Hepatocyte (in vitro differentiated cells): ENCODE results near the gene CCDC68. TPM values are rescaled to one million over a fixed set of nuclear protein-coding genes. Genes with fewer than 3 reads are reported as not detected.

Experiments
- DNase-seq: peaks from one replicate; pipeline ENCODE4 v3.0.0-alpha.2; 2016; ENCODE audit warnings: low spot score
- H2AFZ ChIP-seq: fragments of 200-600 bp; sonication (generic); 2 replicates; pipeline ENCODE4 v1.6.0; 2016; ENCODE audit warnings: antibody characterized with exemption, mild to moderate bottlenecking
- H3K27ac ChIP-seq: fragments of 200-600 bp; sonication (generic); 2 replicates; pipeline ENCODE4 v1.5.1; 2016; ENCODE audit warnings: mild to moderate bottlenecking
- H3K27me3 ChIP-seq: fragments of 200-600 bp; sonication (generic); 2 replicates; pipeline ENCODE4 v1.6.1; 2016
- H3K36me3 ChIP-seq: fragments of 200-600 bp; sonication (generic); replicated peaks from 2 replicates; pipeline ENCODE4 v1.5.1; 2016; ENCODE audit warnings: low read depth; ENCODE audit not compliant: insufficient read depth
- H3K4me1 ChIP-seq: fragments of 200-600 bp; sonication (generic); 2 replicates; pipeline ENCODE4 v1.5.1; 2016; ENCODE audit warnings: mild to moderate bottlenecking, moderate library complexity; ENCODE audit not compliant: insufficient read depth
- H3K4me2 ChIP-seq: fragments of 200-600 bp; sonication (generic); 2 replicates; pipeline ENCODE4 v1.6.0; 2016
- H3K4me3 ChIP-seq: fragments of 200-600 bp; sonication (generic); 2 replicates; pipeline ENCODE4 v1.5.1; 2016; ENCODE audit warnings: mild to moderate bottlenecking
- H3K79me2 ChIP-seq: fragments of 200-600 bp; sonication (generic); 2 replicates; pipeline ENCODE4 v1.6.0; 2017; ENCODE audit warnings: mild to moderate bottlenecking
- H3K9me2 ChIP-seq: fragments of 200-600 bp; sonication (generic); replicated peaks from 2 replicates; pipeline ENCODE4 v1.6.0; 2017; ENCODE audit warnings: mild to moderate bottlenecking; ENCODE audit not compliant: insufficient read depth
- H3K9me3 ChIP-seq: fragments of 200-600 bp; sonication (generic); 2 replicates; pipeline ENCODE4 v1.5.1; 2016; ENCODE audit warnings: low read depth, mild to moderate bottlenecking
- H4K20me1 ChIP-seq: fragments of 200-600 bp; sonication (generic); 2 replicates; pipeline ENCODE4 v1.6.0; 2016; ENCODE audit warnings: mild to moderate bottlenecking; ENCODE audit not compliant: insufficient read depth, poor library complexity, severe bottlenecking
- EZH2 ChIP-seq: fragments of 200-600 bp; sonication (generic); IDR thresholded peaks from 2 replicates; pipeline ENCODE4 v1.6.1; 2016; ENCODE audit warnings: antibody characterized with exemption, mild to moderate bottlenecking, borderline replicate concordance
- EZH2phosphoT487 ChIP-seq: fragments of 200-600 bp; sonication (generic); IDR thresholded peaks from one replicate; pipeline ENCODE4 v1.6.1; 2018; ENCODE audit warnings: antibody characterized with exemption, mild to moderate bottlenecking, low read depth, moderate library complexity; ENCODE audit not compliant: unreplicated experiment, severe bottlenecking
- WGBS: methylation state at CpG from one replicate; pipeline ENCODE4 v1.1.6; 2016; ENCODE audit warnings: low lambda C conversion rate; ENCODE audit errors: missing lambda C conversion rate; 5-methylcytosine and 5-hydroxymethylcytosine counted together
- polyA plus RNA-seq: library from polyadenylated mRNA; unstranded; fragments of >200 nt; fragmentation: Nextera tagmentation; extraction: Ambion mirVana; gene quantifications from 2 replicates; pipeline ENCODE4 v1.2.1, GENCODE V29; 2016
- total RNA-seq: library from RNA; depleted of rRNA; stranded (reverse); fragments of >200 nt; gene quantifications from 2 replicates; pipeline ENCODE4 v1.2.3, GENCODE V29; 2014
- TF ChIP-seq, protein P1 (sequence below): fragments of 200-600 bp; sonication (generic); IDR thresholded peaks from 2 replicates; pipeline ENCODE4 v1.5.1; 2016; ENCODE audit warnings: antibody characterized with exemption, mild to moderate bottlenecking; ENCODE audit not compliant: poor library complexity

CCDC68 gene
- total and polyA plus RNA-seq, 2 experiments from 2014 or later = 6.7 to 13.0 TPM

DNA sequence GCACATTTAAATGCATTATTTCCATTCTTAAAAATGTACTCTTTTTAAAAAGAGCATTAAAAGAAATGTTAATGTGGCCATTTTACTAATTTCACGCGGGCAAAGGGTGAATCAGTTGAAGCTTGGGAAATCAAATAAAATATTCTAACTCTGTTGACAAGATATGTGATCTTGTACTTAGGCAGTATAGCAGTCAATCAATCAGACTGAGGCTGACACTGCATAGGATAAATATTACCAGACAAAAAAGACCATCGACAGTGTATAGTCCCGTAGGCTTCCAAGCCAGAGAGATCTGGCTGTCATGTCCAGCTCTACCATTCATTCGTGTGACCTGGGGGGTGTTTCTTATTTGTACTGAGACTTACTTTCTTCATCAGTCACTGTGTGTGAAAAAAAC, 39.8 kb upstream of the CCDC68 start:
- no peaks in the 10 kb centered on the region for H3K36me3 ChIP-seq

DNA sequence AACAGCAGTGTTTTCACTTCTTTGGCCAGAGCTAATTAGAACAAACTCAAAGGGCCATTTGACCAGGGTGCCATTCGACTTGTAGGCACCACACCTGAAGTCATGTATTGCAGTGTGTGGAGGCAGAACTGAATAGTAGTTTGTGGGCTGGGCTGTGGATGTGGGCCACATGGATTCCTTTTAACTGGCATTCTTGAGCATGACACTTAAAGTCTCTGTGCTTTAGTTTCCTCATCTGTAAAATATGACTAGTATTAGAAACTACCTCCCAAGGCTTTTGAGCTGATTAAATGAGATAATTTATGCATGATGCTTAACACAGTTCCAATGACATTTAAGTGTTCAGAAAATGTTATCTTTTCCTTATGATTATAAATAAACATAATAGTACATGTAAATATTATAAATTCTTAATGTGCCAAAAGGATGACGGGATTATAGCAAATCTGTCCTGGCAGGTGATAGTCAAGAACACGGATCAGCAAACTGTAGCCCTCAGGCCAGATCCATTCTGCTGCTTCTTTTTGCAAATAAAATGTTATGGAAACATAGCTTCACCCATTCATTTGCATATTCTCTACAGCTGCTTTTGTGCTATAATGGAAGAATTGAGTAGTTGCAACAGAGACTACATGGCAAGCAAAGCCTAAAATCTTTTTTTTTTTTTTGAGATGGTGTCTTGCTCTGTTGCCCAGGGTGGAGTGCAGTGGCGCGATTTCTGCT, 36.3 kb upstream of the CCDC68 start:
- Histone ChIP-seq H3K79me2 (no peaks in the 10 kb centered on the region), H3K9me2 (no peaks in the 10 kb centered on the region), H3K27ac (no peak overlapping the region), H4K20me1 (no peaks in the 10 kb centered on the region), H3K9me3 (no peaks in the 10 kb centered on the region), H3K36me3 (no peaks in the 10 kb centered on the region), H3K4me1 (no peaks in the 10 kb centered on the region), H3K4me2 (no peak overlapping the region), H2AFZ (no peak overlapping the region), H3K27me3 (no peaks in the 10 kb centered on the region), H3K4me3 (no peak overlapping the region)
- 97% methylated on average over 5 of the region's 5 CpGs for WGBS
- TF ChIP-seq EZH2phosphoT487 = no peak
- no peak for TF ChIP-seq EZH2
- DNase-seq = no peak

More for the DNA sequence above, 39.8 kb upstream of the CCDC68 start:
- H3K4me2 ChIP-seq = no peak overlapping the region
- H4K20me1 ChIP-seq = no peaks in the 10 kb centered on the region
- H3K9me2 ChIP-seq = no peaks in the 10 kb centered on the region
- no peaks in the 10 kb centered on the region for H3K4me1 ChIP-seq
- no peak overlapping the region for H2AFZ ChIP-seq
- H3K27me3 ChIP-seq = no peaks in the 10 kb centered on the region
- H3K27ac ChIP-seq = no peak overlapping the region
- no peaks in the 10 kb centered on the region for H3K9me3 ChIP-seq
- H3K4me3 ChIP-seq = no peak overlapping the region
- no peak for DNase-seq
- WGBS = 92% methylated on average over 5 of the region's 5 CpGs
- no peak for TF ChIP-seq EZH2phosphoT487
- no peak for TF ChIP-seq EZH2
- TF ChIP-seq, protein P1, sequence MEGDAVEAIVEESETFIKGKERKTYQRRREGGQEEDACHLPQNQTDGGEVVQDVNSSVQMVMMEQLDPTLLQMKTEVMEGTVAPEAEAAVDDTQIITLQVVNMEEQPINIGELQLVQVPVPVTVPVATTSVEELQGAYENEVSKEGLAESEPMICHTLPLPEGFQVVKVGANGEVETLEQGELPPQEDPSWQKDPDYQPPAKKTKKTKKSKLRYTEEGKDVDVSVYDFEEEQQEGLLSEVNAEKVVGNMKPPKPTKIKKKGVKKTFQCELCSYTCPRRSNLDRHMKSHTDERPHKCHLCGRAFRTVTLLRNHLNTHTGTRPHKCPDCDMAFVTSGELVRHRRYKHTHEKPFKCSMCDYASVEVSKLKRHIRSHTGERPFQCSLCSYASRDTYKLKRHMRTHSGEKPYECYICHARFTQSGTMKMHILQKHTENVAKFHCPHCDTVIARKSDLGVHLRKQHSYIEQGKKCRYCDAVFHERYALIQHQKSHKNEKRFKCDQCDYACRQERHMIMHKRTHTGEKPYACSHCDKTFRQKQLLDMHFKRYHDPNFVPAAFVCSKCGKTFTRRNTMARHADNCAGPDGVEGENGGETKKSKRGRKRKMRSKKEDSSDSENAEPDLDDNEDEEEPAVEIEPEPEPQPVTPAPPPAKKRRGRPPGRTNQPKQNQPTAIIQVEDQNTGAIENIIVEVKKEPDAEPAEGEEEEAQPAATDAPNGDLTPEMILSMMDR = no peak
- H3K79me2 ChIP-seq = no peaks in the 10 kb centered on the region

DNA sequence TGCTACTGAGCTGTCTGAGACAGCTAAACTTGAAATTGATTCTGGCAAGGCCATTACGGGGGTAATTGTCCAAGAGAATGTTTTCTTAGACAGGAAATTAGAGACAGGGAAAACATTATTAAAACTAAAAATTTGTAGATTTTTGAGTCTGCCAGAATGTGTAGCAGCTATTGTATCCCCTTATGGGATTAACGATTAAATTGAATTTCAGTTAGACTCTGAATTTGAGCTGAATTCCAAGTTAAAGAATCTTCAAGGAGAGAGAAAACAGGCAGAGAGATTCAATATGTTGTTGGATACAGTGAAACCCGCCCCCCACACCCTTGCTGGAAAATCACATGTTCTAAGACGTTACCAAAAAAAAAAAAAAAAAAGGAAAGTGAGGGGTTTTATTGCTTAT, 32.7 kb upstream of the CCDC68 start:
- no peak overlapping the region for H2AFZ ChIP-seq
- no peaks in the 10 kb centered on the region for H3K9me2 ChIP-seq
- H3K4me1 ChIP-seq = no peaks in the 10 kb centered on the region
- no peaks in the 10 kb centered on the region for H4K20me1 ChIP-seq
- H3K79me2 ChIP-seq = no peaks in the 10 kb centered on the region
- H3K9me3 ChIP-seq = no peaks in the 10 kb centered on the region
- TF ChIP-seq, protein P1 = no peak
- TF ChIP-seq EZH2phosphoT487 = no peak
- TF ChIP-seq EZH2 = no peak
- H3K4me3 ChIP-seq = no peak overlapping the region
- H3K4me2 ChIP-seq = no peak overlapping the region
- no peaks in the 10 kb centered on the region for H3K36me3 ChIP-seq
- 83% methylated on average over 4 of the region's 4 CpGs for WGBS
- no peak for DNase-seq
- H3K27me3 ChIP-seq = no peaks in the 10 kb centered on the region
- H3K27ac ChIP-seq = no peak overlapping the region

DNA sequence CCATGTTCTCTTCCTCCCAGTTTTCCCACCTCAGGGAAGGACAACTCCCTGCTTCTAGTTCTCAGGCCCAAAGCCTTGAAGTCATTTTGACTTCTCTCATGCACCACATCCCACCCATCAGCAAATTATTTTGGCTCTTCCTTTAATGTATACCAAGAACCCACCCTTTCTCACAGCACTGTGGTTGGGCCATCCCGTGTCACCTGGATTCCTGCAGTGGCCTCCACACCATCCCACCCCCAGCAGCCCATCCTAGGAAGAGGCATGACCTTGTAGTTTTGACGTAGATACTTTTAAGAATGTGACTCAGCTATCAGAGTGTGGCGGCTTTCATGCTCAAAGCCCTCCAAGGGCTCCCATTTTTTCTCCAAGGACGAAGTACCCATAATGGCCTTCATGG, 25.6 kb upstream of the CCDC68 start:
- Histone ChIP-seq H3K4me1 (no peaks in the 10 kb centered on the region), H3K27me3 (no peaks in the 10 kb centered on the region), H3K4me3 (no peak overlapping the region), H3K79me2 (no peaks in the 10 kb centered on the region), H3K4me2 (no peak overlapping the region), H4K20me1 (no peaks in the 10 kb centered on the region), H3K9me2 (no peaks in the 10 kb centered on the region), H3K36me3 (no peaks in the 10 kb centered on the region), H2AFZ (no peak overlapping the region), H3K9me3 (no peaks in the 10 kb centered on the region), H3K27ac (no peak overlapping the region)
- WGBS = 89% methylated on average over 4 of the region's 4 CpGs
- no peak for TF ChIP-seq EZH2phosphoT487
- TF ChIP-seq EZH2 = no peak
- TF ChIP-seq, protein P1 = no peak
- DNase-seq = no peak
